ENCODE results near the gene ESRRA.

The ESRRA gene

DNA sequence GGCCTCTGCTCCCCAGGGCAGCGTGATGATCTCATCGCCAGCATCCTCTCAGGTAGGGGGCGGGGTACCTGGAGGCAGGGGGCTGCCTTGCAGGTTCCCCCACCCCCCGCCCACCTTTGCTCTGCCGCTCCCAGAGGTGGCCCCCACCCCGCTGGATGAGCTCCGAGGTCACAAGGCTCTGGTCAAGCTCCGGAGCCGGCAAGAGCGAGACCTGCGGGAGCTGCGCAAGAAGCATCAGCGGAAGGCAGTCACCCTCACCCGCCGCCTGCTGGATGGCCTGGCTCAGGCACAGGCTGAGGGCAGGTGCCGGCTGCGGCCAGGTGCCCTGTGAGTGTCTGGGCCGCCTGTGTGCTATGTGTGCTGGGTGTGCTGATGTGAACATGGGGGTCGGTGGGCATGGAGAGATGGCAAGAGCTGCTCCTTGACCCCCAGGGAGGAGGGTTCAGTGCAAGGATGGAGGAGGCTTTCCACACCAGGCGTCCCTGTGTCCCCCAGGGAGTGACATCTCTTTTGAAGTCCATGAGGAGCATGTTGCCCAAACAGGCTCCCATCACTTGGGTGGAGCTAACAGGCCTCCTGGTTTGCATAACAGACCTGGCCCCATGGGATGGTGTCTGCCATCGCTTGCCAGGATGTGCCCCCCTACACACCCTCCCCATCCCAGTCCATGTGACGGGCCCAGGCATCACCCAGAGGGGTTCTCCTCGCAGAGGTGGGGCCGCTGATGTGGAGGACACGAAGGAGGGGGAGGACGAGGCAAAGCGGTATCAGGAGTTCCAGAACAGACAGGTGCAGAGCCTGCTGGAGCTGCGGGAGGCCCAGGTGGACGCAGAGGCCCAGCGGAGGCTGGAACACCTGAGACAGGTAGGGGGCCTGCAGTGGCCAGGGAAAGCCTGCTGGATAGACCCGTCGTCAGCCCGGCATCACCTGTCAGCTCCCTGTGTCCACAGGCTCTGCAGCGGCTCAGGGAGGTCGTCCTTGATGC, 39.9 kb upstream of the ESRRA start:
- DNase-seq (ENCODE audit: low read depth in 1 of 2, low spot score in 1 of 2), result no peak
- TF ChIP-seq JUND (IDR thresholded peaks at IDR 0.05; ENCODE audit: low read depth), result no peak
- in situ Hi-C loops (cut with HindIII; ENCODE audit: low pct_unique_long_range_greater_than_20kb, low sequenced_read_pairs), result no loop called here

DNA sequence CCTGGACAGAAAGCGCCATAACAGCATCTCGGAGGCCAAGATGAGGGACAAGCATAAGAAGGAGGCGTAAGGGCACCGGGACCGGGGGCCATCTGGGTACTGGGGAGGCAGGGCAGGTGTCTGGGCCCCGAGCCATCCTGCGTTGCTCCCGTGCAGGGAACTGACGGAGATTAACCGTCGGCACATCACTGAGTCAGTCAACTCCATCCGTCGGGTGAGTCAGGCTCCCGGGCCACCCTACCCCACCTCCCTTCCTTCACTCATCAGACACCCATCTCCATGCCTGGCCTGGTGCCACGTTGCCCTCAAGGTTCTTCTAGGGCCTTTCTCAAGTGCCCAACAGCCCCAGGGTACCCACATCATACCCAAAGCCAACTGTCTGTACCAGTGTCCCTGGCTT, 39.0 kb upstream of the ESRRA start:
- in situ Hi-C loops (cut with HindIII; ENCODE audit: low pct_unique_long_range_greater_than_20kb, low sequenced_read_pairs), result no loop called here
- TF ChIP-seq JUND (IDR thresholded peaks at IDR 0.05; ENCODE audit: low read depth), result no peak
- no peak for DNase-seq (ENCODE audit: low read depth in 1 of 2, low spot score in 1 of 2)

GRCh38 chr11:64267207-64267945, 37.9 kb upstream of the ESRRA start:
- in situ Hi-C loops (cut with HindIII; ENCODE audit: low pct_unique_long_range_greater_than_20kb, low sequenced_read_pairs), result no loop called here
- no peak for TF ChIP-seq JUND (IDR thresholded peaks at IDR 0.05; ENCODE audit: low read depth)
- DNase-seq (ENCODE audit: low read depth in 1 of 2, low spot score in 1 of 2), result no peak

- no peak for TF ChIP-seq JUND (IDR thresholded peaks at IDR 0.05; ENCODE audit: low read depth)
- no peak for DNase-seq (ENCODE audit: low read depth in 1 of 2, low spot score in 1 of 2)
- in situ Hi-C loops (cut with HindIII; ENCODE audit: low pct_unique_long_range_greater_than_20kb, low sequenced_read_pairs), result no loop called here
Measured at GRCh38 chr11:64268025-64268892, 37.1 kb upstream of the ESRRA start.

GRCh38 chr11:64268893-64269539, 36.3 kb upstream of the ESRRA start:
- no peak for TF ChIP-seq JUND (IDR thresholded peaks at IDR 0.05; ENCODE audit: low read depth)
- DNase-seq (ENCODE audit: low read depth in 1 of 2, low spot score in 1 of 2), result peak in 1 of 2 experiments; percentile 59
- in situ Hi-C loops (cut with HindIII; ENCODE audit: low pct_unique_long_range_greater_than_20kb, low sequenced_read_pairs), result no loop called here

GRCh38 chr11:64269540-64270220, 35.6 kb upstream of the ESRRA start:
- no peak for TF ChIP-seq JUND (IDR thresholded peaks at IDR 0.05; ENCODE audit: low read depth)
- peak; percentile 84 to 100 for DNase-seq (ENCODE audit: low read depth in 1 of 2, low spot score in 1 of 2)
- in situ Hi-C loops (cut with HindIII; ENCODE audit: low pct_unique_long_range_greater_than_20kb, low sequenced_read_pairs), result no loop called here

GRCh38 chr11:64275031-64275800, 30.1 kb upstream of the ESRRA start:
- in situ Hi-C loops (cut with HindIII; ENCODE audit: low pct_unique_long_range_greater_than_20kb, low sequenced_read_pairs), result no loop called here
- DNase-seq (ENCODE audit: low read depth in 1 of 2, low spot score in 1 of 2), result no peak
- no peak for TF ChIP-seq JUND (IDR thresholded peaks at IDR 0.05; ENCODE audit: low read depth)

GRCh38 chr11:64275841-64276240, 29.5 kb upstream of the ESRRA start:
- in situ Hi-C loops (cut with HindIII; ENCODE audit: low pct_unique_long_range_greater_than_20kb, low sequenced_read_pairs), result no loop called here
- TF ChIP-seq JUND (IDR thresholded peaks at IDR 0.05; ENCODE audit: low read depth), result no peak
- no peak for DNase-seq (ENCODE audit: low read depth in 1 of 2, low spot score in 1 of 2)

- in situ Hi-C loops (cut with HindIII; ENCODE audit: low pct_unique_long_range_greater_than_20kb, low sequenced_read_pairs), result no loop called here
- no peak for TF ChIP-seq JUND (IDR thresholded peaks at IDR 0.05; ENCODE audit: low read depth)
- no peak for DNase-seq (ENCODE audit: low read depth in 1 of 2, low spot score in 1 of 2)
Measured at GRCh38 chr11:64276653-64277431, 28.5 kb upstream of the ESRRA start.

GRCh38 chr11:64278576-64279190, 26.6 kb upstream of the ESRRA start:
- no peak for DNase-seq (ENCODE audit: low read depth in 1 of 2, low spot score in 1 of 2)
- TF ChIP-seq JUND (IDR thresholded peaks at IDR 0.05; ENCODE audit: low read depth), result no peak
- in situ Hi-C loops (cut with HindIII; ENCODE audit: low pct_unique_long_range_greater_than_20kb, low sequenced_read_pairs), result no loop called here

Data from T47D (cell line).